ENCODE measurements around the gene HAGH. TPM values are rescaled to one million over a fixed set of nuclear protein-coding genes. Genes with fewer than 3 reads are reported as not detected.

HAGH gene
- total RNA-seq, 1 donor from 2014 or later: 31.1 TPM

- H3K9me3 Mint-ChIP-seq: no peaks in the 10 kb centered on the region
- no peak for TF ChIP-seq CTCF (conservative IDR thresholded peaks at IDR 0.05)
- H3K27ac Mint-ChIP-seq (ENCODE audit: unreplicated experiment): no peak overlapping the region
- no peak for DNase-seq (ENCODE audit: low read depth, low spot score)
- H3K27me3 Mint-ChIP-seq (ENCODE audit: low read depth): peaks cover 4% of the 10 kb centered on the region
- H3K4me1 Mint-ChIP-seq: peaks cover 22% of the 10 kb centered on the region
- peaks cover 5% of the 10 kb centered on the region for H3K36me3 Mint-ChIP-seq (ENCODE audit: low read depth)
- H3K4me3 Mint-ChIP-seq: peak overlapping the region; percentile 88
Observed at GRCh38 chr16:1779741-1780676, 46.6 kb downstream of the HAGH start.

- Mint-ChIP-seq H3K27me3 (ENCODE audit: low read depth) (peaks cover 4% of the 10 kb centered on the region), H3K36me3 (ENCODE audit: low read depth) (peaks cover 5% of the 10 kb centered on the region), H3K4me1 (peaks cover 22% of the 10 kb centered on the region), H3K9me3 (no peaks in the 10 kb centered on the region), H3K27ac (ENCODE audit: unreplicated experiment) (no peak overlapping the region), H3K4me3 (peak overlapping the region; percentile 54)
- DNase-seq (ENCODE audit: low read depth, low spot score): no peak
- TF ChIP-seq CTCF (conservative IDR thresholded peaks at IDR 0.05): no peak
Observed at GRCh38 chr16:1779234-1779701, 47.4 kb downstream of the HAGH start.

GRCh38 chr16:1778200-1779179 is 48.1 kb downstream of the HAGH start:
- TF ChIP-seq CTCF (conservative IDR thresholded peaks at IDR 0.05): no peak
- Mint-ChIP-seq H3K9me3 (no peaks in the 10 kb centered on the region), H3K4me1 (peaks cover 18% of the 10 kb centered on the region), H3K27ac (ENCODE audit: unreplicated experiment) (no peak overlapping the region), H3K36me3 (ENCODE audit: low read depth) (peaks cover 5% of the 10 kb centered on the region), H3K4me3 (peak overlapping the region; percentile 54), H3K27me3 (ENCODE audit: low read depth) (peaks cover 4% of the 10 kb centered on the region)
- no peak for DNase-seq (ENCODE audit: low read depth, low spot score)

GRCh38 chr16:1777375-1778199 is 49.0 kb downstream of the HAGH start:
- H3K9me3 Mint-ChIP-seq: no peaks in the 10 kb centered on the region
- peaks cover 2% of the 10 kb centered on the region for H3K36me3 Mint-ChIP-seq (ENCODE audit: low read depth)
- no peak for TF ChIP-seq CTCF (conservative IDR thresholded peaks at IDR 0.05)
- peak overlapping the region; percentile 67 for H3K4me3 Mint-ChIP-seq
- H3K27me3 Mint-ChIP-seq (ENCODE audit: low read depth): peaks cover 2% of the 10 kb centered on the region
- no peak for DNase-seq (ENCODE audit: low read depth, low spot score)
- no peak overlapping the region for H3K27ac Mint-ChIP-seq (ENCODE audit: unreplicated experiment)
- peaks cover 11% of the 10 kb centered on the region for H3K4me1 Mint-ChIP-seq
